8988T (cell line): ENCODE data around the gene C3orf38.
"Not testable (repeated sequence)": the region's sequence is repeated elsewhere in the genome, so short reads cannot be mapped to it uniquely, and the experiment has no call there.

ENCODE experiments used
- DNase-seq: peaks from one replicate; pipeline ENCODE4 v3.0.0; 2011

Gene C3orf38

GRCh38 chr3:88149509-88150362 lies at the start of gene C3orf38:
TSS of gene C3orf38 (plus strand) at chr3:88149959. CDS start at chr3:88150053, 94 bp downstream.
- peak; percentile 74 for DNase-seq

DNA sequence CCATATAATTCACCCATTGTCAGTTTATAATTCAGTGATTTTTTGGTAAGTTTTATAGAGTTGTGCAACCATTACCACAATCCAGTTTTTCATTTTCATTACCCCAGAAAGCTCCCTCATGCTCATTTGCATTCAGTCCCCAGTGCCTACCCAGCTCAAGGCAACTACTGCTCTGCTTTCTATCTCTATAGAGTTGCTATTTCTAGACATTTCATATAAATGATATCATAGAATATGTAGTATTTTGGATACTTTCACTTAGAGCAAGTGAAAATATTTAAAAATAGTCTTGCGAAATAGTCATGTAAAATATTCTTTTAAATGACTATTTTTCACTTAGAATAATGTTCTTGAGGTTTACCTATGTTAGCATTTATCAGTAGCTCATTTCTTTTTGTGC lies 48.6 kb upstream of the C3orf38 start:
- DNase-seq: no peak

GRCh38 chr3:88105325-88105724 lies 44.4 kb upstream of the C3orf38 start:
- DNase-seq: no peak

- no peak for DNase-seq
These were observed 37.5 kb upstream of the C3orf38 start for GRCh38 chr3:88112289-88112688.

DNA sequence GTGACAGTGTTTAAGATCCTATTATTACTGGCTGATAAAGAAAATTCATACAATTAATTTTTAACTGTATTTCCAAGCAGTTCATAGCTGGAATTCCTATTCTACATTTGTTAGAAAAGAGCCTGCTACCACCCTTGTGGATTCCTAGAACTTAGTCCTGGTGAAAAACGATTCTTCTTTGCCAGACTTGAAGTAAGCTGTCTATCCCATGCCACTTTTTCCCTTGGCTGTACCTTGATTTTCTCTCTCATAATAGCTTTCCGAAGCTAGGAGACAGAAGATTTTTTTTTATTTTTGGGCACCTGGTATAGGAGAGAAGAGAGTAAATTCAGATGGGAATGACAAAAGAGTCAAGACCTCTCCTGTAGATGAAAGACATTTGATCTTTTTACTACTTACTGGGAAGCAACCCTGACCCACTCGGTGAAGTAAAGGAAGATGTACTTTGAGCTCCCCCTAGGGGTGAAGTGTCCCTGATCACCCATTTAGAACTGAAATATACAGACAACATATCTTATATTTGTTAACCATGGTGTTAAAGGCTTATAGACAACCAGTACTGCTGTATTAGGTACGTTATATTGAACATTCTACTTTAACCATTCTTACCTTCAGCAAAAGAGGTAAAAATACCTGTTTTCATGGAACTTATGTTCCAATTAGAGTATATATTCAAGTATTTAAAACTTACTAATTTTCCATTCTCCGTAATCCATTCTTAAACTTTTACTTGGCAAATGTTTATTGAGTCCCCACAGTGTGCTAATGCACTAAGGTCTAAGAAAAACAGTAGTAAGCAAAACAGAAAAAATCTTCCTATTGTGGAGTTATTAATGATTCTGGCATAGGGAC lies 36.2 kb upstream of the C3orf38 start:
- peak; percentile 14 for DNase-seq

DNA sequence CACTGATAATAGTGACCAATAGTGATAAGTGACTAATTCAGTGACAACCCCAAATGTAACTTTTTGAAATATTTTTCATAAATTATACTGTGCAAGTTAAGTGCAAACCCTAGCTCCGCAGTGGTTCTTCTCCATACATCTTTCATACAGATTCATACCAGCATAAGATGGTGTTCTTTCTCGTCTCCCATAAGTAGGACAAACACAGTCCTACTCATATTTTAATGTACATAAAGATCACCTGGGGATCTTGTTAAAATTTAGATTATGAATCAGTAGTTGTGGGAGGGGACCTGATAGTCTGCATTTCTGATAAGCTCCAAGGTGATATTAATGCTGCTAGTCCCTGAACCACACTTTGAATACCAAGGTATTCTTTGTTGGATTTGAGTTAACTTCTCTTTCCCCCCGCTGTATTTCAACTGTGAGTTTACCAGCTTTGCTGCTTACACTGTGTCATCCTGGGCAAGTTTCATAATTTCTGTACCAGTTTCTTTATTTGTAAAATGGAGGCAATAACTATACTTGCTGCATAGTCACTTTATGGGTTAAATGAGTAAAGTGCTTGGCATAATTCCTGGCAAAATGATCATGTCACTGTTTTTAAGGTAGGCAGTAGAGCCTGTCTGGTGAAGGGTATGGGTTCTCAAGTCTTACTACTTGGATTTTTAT lies 34.7 kb upstream of the C3orf38 start:
- no peak for DNase-seq

GRCh38 chr3:88117683-88118082 lies 32.1 kb upstream of the C3orf38 start:
- no peak for DNase-seq

DNA sequence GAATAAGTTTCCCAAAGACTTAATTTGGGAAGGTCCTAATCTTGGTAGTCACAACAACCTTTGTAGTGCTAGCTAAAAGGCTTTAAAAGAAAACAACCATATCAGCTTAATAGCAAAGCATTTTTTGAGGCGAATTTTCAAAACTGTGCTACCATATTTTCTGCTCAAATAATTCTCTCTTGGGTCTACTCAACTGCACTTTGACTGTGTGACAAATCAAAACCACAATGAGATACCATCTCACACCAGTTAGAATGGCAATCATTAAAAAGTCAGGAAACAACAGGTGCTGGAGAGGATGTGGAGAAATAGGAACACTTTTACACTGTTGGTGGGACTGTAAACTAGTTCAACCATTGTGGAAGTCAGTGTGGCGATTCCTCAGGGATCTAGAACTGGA lies 31.2 kb upstream of the C3orf38 start:
- not testable (repeated sequence) for DNase-seq

- DNase-seq: no peak
These were observed 26.2 kb upstream of the C3orf38 start for GRCh38 chr3:88123526-88123925.

DNA sequence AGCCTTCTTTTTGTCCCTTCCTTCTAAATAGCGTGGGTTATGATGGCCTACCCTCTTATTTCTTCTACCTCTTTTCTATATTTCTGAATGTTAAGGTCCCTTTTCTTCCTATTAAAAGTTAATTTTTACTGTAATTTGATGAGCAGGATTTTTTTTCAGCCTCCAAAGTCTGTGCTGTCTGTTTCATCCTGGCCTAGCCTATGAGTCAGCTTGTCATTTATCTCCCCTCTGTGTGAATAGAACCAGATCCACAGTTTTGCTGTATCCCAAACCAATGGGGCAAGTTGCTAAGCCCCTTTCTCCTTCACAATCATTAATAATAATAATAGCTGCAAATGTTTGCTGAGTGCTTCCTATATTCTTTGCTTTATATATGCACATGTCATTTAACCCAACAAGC lies 18.1 kb upstream of the C3orf38 start:
- no peak for DNase-seq

DNA sequence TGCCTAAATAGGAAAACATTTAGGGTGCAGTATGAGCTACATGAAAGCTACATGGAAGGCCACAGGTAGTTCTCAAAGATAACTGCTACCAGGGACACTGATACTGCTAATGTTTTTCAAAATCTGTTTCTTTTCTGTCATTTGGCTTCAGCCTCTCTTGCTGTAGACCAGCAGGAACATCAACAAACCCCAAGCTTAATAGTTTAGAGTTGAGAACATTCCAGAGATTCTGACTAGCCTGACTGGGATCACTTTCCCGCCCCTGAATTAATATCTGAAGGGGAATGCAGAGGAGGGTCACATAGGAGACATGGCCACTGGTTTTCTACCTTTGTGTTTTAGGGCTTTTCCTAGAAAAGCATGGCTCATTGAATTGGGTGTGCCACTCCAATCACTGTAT lies 16.9 kb upstream of the C3orf38 start:
- no peak for DNase-seq

- no peak for DNase-seq
These were observed 16.0 kb upstream of the C3orf38 start for GRCh38 chr3:88133711-88134263.

- no peak for DNase-seq
These were observed 11.9 kb upstream of the C3orf38 start for GRCh38 chr3:88137836-88138235.

DNA sequence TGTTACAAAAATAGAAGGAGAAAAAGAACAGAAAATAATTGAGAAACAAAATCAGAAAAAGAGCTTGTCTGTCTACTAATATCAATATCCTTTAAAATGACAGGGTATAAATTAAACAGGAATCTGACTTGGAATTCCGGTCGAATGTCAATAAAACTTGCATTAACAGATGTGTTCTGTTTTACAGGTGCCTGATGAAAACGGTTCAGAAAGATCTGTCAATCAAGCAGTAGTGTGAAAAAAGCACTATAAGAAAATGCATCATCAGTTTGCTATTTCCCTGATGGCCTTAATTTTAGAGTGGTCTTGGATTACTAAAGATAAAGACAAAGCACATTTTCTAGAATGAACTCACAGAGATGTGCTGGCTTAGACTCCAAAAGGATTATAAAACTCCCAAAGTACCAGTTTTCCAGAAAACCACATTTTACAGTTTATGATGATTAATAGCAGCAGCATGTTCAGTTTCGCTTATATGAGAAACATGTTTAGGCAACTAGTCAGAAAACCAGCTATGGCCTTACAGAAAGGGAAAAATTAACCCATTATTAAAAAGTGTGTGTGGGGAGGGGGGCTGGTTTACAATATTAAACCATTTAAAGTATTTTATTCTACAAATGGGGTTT lies 8.2 kb upstream of the C3orf38 start:
- no peak for DNase-seq

DNA sequence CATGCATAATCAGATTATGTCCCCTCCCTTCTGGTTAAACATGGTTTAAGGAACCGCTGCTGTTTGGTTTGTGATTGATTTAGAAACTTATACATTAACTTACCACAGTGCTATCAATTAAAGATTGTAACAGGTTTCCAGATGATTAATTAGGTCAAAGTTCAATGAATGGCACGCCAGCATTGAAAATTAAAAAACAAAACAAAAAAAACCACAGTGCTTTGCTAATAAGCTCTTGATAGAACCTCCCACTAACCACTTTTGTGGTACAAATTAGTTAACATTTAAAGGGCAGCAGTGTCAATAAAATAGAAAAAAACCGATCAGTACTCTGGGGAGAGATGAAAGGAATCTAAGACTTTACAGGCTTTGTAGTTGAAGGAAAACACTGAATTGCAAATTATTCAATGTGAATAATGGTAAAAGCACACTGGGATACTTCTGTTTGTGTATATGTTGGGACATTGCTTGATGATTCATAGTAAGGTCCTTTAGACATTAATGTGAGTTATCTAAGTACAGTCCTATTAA lies 7.6 kb upstream of the C3orf38 start:
- DNase-seq: no peak

GRCh38 chr3:88147261-88147660 lies 2.5 kb upstream of the C3orf38 start:
- DNase-seq: no peak

- no peak for DNase-seq
These were observed 1.1 kb upstream of the C3orf38 start for GRCh38 chr3:88148651-88149050.

DNA sequence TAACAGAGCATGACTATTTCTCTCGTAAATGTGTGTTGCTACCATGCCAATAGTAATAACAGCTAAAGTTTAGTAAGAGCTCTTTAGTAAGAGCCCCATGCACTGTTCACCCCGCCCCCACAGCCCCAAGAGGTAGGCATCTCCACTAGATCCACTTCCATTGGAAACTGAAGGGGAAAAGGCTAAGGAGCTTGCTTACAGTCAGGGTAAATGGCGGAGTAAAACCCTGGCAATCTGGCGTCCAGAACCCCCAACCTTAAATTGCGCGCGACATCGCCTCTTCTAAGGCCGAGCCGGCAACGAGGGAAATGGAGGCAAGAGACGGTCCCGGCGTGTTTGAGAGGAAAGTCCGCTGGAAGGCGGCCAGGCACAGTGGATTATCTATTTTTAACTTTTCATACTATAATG lies 654 bp upstream of the C3orf38 start:
- DNase-seq: no peak

GRCh38 chr3:88150371-88150770 lies 612 bp downstream of the C3orf38 start:
- no peak for DNase-seq

DNA sequence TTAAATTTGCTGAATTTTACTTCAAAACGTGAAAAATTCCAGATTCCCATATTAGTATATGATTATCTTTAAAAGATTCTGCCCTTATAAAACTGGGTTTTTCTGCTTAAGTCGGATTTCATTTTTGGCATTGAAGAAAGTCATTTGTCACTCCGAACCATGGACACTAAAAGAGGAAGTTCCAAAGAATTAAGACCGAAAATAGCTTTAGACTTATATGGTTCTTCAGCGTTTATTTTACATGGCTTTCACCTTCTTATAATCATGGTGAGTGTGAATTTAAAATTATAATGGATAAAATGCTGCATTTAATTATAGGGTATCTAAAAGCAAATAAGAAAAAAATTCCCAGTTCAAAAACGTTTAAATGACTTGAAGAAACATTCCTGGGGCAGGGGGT lies 1.0 kb downstream of the C3orf38 start:
- DNase-seq: no peak

- DNase-seq: no peak
These were observed 1.6 kb downstream of the C3orf38 start for GRCh38 chr3:88151358-88151757.

GRCh38 chr3:88152841-88153240 lies 3.1 kb downstream of the C3orf38 start:
- no peak for DNase-seq
